ENCODE measurements around the gene NCK1.

NCK1 gene

DNA sequence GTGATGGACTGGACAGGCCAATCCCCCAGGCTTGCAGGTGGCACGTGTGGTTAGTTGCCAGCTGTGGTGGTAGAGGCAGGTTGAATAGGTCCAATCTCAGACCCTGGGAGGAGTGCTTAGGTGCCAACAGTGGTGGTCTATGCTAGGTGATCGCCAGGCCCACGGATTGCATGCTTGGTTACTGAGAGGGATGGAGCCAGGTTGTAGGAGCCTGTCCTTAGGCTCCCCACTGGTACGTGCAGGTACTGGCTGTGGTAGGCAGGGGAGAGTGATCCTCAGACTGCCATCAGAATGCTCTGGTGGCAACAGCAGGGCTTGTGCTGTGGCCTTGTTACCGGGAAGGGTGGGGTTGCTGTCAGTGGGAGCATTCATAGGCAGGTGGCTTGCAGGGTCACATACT lies 44.7 kb downstream of the NCK1 start:
- DNase-seq (ENCODE audit: extremely low read depth in 1 of 2, low read depth in 1 of 2) = no peak

DNA sequence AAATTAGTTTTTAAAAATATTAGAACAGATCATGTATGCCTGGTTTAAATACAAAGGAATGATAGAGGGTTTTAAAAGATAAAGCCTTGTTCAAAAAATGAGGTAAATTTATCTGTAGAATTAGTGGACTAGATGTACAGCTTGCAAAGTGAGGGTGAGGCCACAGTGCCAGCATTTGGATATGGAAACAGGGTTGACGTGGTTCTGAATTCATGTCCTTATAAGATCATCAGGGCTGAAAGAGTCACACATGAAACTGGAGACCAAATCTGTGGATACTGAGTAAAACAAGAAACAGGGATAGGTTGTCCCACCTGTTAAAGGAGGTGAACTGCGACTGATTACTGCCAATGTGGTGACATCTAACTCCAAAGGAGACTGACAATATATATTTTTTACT lies 46.3 kb downstream of the NCK1 start:
- no peak for DNase-seq (ENCODE audit: extremely low read depth in 1 of 2, low read depth in 1 of 2)

DNA sequence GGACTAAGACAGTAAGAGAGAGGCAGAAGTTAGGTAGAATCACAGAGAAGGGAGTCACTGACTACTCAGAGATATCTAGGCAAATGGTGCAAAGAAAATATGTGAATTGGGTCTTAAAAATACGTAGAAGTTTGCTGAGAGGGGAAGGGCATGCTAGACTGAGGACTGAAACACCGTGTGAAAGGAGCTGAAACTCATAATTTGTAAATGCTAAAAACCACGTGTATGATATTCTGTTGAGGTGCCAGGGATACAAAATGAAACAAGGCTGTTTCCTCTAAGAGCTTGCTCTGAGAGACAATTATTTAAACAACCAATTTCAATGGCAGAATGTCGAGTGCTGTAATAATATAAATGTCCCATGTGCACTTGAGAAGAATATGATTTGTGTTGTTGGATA lies 47.2 kb downstream of the NCK1 start:
- no peak for DNase-seq (ENCODE audit: extremely low read depth in 1 of 2, low read depth in 1 of 2)

DNA sequence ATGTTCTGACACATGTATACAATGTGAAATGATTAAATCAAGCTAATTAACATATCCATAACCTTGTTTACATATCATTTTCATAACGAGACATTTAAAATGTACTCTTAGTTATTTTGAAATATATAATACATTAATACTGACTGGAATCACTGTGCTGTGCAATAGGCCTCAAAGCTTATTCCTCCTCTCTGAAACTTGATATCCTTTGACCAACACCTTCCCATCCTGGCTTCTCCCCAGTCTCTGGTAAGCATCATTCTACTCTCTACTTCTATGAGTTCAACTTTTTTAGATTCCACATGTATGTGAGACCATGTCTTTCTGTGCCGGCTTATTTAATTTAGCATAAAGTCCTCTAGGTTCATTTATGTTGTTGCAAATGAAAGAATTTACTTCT lies 48.7 kb downstream of the NCK1 start:
- no peak for DNase-seq (ENCODE audit: extremely low read depth in 1 of 2, low read depth in 1 of 2)

DNA sequence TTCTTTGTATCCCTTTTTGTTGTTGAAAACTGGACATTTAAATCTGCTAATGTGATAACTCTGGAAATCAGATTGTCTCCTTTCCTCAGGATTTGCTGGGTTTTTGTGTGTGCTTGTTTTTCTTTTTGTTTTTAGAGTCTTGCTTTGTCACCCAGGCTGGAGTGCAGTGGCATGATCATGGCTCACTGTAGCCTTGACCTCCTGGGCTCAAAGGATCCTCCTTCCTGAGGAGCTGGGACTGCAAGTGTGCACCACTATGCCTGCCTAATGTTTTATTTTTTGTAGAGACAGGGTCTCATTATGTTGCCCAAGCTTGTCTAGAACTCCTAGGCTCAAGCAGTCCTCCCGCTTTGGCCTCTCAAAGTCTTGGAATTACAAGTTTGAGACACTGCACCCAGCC lies 51.2 kb downstream of the NCK1 start:
- no peak for DNase-seq (ENCODE audit: extremely low read depth in 1 of 2, low read depth in 1 of 2)

DNA sequence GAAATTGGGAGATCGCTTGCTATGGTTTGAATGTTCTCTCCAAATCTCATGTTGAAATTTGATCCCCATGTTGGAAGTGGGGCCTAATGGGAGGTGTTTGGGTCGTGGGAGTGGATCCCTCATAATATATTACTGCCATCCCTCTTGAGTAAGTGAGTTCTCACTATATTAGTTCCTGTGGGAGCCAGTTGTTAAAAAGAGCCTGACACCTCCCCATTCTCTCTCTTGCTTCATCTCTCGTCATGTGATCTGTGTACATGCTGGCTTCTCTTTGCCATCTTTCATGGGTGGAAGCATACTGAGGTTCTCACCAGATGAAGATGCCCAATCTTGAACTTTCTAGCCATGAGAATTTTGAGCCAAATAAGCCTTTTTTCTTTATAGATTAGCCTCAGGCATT lies 52.7 kb downstream of the NCK1 start:
- no peak for DNase-seq (ENCODE audit: extremely low read depth in 1 of 2, low read depth in 1 of 2)

DNA sequence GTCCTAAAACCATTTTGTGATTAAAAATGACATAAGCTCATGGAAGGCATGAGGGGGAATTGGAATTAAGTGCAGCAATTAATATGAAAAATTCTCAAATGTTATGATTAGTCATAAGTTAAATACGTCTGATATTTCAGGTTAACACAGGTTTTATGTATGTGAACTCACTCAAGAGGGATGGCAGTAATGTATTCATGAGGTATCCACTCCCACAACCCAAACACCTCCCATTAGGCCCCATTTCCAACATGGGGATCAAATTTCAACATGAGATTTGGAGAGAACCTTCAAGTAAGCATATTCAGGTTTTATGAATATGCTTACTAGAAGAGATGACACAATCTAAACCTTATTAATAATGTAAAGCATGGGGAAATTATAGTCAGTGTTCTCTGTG lies 54.2 kb downstream of the NCK1 start:
- DNase-seq (ENCODE audit: extremely low read depth in 1 of 2, low read depth in 1 of 2) = no peak

DNA sequence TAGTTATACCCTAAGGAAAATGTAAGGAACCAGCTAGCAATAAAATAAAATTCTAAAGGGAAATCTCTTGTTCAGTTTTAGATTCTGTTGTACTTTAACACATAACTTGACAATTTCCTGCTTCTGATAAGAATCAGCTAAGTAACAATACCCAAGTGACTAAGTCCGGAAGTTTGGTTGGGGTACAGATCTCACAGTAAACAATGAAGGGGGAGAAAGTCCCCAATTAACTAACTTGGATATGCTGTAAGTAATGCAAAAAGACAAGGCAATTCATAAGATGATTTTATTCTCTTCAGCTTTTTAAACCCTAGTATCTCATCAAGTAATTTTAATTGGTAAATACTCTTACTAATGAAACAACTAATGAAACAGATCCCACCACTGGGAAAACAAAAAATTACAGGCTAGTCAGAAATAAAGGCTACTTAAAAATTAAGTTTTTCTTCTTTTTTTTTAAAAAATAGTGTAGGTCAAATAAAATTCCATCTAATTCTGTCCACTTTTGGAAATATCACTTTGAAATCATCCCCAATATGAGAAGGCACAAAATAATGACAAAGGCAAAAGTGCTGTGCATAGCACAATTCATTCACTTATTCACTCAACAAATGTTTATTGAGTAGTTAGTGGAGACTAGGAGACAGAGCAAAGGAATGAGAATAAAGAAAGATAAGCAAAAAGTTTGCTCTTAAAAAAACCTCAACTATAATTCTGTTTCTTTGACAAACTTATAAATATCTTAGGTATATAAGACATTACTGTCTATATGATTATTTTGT lies 58.0 kb downstream of the NCK1 start:
- DNase-seq (ENCODE audit: extremely low read depth in 1 of 2, low read depth in 1 of 2) = no peak

DNA sequence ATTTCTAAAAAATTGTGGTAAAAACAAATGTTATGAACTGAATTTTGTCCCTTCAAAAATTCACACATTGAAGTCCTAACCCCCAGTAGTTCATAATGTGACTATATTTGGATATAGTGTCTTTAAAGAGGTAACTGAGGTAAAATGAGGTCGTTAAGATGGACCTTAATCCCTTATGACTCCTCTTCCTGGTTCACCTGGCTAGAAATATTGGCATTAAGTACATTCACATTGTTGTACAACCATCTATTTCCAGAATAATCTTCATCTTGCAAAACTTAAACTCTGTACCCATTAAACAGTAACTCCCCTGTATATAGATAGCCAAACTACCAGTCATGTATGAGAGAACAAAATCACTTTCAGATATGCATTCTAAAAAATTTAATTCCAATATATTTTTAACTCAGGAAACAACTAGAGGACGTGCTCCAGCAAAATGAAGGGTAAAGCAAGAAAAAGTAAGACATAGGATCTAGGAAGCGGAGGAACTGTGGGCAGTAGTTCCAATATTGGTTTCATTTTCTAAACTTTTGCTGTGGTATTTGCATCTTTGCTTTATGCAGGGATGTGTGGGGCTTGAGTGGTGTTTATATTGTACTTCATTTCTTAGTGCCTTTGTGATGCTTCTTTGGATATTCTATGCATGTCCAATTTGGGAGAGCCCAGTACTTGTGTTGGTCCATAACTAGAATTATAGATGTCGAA lies 59.0 kb downstream of the NCK1 start:
- no peak for DNase-seq (ENCODE audit: extremely low read depth in 1 of 2, low read depth in 1 of 2)

DNA sequence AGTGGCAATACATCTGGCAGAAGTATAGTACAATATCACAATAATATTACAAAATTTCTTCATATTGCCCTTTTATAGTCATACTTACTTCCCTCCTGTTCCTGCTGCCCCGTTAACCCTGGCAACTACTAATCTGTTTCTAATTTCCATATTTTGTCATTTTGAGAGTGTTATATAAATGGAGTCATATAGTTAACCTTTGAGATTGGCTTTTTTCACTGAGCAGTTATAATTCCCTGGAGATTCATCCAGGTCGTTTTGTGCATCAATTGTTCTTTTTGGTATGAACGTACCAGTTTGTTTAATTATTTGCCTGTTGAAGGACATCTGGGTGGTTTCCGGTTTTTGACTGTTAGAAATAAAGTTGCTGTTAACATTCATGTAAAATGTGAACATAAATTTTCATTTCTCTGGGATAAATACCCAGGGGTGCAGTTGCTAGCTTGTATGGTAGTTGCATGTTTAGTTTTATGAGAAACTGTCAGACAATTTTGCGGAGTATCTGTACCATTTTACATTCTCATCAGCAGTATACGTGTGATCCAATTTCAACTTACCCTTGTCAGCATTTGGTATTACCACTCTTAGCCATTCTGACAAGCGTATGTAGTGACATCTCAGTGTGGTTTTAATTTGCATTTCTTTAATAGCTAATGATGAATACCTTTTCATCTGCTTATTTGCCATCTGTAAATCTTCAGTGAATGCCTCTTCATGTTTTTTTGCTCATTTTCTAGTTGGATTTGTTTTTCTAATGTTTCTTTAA lies 63.6 kb downstream of the NCK1 start:
- no peak for DNase-seq (ENCODE audit: extremely low read depth in 1 of 2, low read depth in 1 of 2)

DNA sequence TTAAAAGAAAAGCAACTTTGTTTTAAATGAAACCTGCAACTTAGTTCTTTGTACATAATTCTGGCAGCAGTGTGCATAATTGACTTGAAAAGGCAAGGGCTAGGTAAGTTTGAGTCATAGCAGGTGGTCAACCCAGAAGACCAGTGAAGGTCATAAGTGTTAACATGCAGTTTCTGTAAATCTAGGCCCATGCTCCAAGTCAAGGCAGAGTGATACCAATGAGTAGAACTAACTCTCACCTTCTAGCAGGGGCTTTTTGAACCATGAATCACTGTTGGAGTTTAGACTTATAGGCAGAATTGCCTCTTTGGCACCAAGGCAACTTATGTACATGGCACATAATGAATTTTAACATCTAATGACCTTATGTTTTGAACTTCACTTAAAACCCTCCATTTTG lies 66.2 kb downstream of the NCK1 start:
- DNase-seq (ENCODE audit: extremely low read depth in 1 of 2, low read depth in 1 of 2) = no peak

DNA sequence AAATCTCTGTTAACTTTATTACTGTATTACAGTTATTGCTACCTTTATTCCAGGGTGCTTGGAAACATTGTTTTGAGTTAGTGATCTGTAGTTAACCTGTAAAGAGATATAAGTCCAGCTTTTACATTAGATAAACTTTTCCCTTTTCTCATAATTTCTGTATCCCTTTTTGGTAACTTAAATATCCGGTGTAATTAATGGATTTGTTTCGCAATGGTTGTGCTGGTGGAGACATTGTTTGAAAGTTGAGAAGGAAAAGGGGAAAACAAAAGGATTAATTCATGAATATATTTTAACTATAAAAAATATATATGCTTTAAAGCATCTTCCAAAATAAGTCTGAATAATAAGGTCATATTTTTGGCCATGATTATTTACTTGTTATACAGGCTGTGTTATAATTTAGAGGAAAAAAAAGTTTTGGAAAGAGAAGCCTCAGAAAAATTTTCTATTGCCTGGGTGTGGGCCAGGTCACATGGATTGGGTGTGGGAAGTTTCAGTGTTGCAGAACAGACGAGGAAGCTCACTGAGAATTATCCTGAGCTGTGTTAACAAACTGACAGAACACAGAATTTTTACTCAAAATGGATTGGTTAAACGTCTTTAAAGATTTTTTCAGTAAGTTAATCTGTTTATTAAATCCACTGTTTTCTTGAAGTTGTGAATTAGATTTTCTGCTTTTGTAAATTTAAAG lies 68.1 kb downstream of the NCK1 start:
- no peak for DNase-seq (ENCODE audit: extremely low read depth in 1 of 2, low read depth in 1 of 2)

DNA sequence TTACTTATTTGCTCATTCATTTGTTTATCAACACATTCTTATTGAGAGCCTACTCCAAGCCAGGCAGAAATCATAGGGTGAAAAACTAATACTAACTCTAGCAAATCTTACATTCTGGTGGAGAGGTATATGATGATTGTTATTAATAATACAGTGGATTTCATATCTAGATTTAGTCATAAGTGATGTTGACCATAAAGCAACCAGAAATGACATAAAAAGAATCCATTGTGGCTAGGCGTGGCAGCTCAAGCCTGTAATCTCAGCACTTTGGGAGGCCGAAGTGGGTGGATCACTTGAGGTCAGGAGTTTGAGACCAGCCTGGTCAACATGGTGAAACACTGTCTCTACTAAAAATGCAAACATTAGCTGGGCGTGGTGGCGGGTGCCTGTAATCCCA lies 69.6 kb downstream of the NCK1 start:
- DNase-seq (ENCODE audit: extremely low read depth in 1 of 2, low read depth in 1 of 2) = no peak

DNA sequence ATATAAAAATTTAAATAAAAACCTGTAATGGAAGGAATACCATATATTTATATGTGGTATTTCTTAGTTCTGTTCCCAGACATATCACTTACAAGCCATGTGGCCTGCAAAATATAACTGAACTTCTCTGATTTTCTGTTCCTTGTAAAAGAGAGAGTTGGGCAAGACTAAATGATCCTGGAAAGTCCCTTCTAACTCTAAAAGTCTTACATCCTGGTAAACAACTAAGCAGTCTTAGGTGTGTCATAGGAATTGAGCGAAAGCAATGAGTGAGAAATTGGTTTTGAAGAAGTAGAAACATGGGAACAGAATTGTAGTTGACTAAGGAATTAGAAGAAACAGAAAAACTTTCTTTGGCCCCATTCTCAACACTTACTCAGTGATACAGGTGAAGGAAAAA lies 70.5 kb downstream of the NCK1 start:
- no peak for DNase-seq (ENCODE audit: extremely low read depth in 1 of 2, low read depth in 1 of 2)

DNA sequence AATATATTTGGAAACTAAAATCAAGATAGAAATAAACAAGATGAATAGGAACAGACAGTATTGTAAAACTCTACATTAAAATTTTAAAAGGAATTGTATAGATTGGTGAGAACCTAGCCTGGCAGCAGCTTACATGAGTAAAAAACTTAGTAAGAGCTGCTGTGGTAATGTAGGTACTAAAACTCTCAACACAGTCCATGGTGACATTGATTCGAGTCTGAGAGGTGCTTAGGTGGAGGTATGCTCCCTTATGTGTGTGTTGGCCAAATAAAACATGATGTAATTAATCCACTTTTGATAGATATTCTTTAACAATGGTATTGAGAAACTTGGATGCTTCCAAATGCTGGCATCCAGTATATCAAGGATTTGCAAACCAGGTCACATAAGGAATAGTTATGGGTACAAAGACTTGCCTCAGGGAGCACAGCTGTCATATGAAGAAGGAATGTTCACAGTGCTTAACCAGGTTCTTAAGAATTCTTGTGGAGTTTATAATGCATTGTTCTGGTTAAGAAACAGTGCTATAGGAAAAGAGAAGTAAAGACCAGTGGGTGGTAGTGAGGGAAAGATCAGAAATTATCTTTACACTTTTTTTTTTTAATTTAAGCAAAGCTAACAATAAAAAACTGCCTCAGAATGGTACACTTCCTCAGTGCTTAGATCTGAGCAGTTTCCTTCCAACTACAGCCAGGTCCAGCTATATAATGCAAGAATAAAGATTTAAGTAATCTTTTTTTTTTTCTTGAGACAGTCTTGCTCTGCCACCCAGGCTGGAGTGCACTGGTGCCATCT lies 71.2 kb downstream of the NCK1 start:
- no peak for DNase-seq (ENCODE audit: extremely low read depth in 1 of 2, low read depth in 1 of 2)

DNA sequence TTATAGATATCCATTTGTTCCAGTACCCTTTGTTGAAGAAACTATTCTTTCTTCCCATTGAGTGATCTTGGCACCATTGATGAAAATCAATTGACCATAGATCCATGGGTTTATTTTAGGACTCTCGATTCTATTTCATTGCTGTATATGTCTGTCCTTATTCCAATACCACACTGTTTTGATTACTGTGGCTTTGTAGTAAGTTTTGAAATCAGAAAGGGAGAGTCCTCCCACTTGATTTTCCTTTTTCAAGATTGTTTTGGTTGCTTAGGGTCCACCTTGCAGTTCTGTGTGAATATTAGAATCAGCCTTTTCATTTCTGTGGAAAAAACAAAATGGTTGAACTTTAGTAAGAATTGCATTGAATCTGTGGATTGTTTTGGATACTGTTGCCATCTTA lies 75.2 kb downstream of the NCK1 start:
- no peak for DNase-seq (ENCODE audit: extremely low read depth in 1 of 2, low read depth in 1 of 2)

DNA sequence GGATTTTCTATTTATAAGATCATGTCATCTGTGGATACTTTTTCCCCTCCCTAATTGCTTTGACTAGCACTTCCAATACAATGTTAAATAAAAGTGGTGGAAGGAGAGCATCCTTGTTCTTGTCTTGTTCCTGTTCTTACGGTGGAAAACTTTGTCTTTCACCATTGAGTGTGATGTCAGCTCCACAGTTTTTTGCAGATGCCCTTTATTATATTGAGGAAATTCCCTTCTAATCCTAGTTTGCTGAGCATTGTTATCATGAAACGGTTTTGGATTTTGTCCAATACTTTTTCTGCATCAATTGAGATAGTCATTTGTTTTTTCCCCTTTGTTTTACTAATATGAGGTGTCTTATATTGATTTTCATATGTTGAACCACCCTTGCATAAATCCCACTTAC lies 75.8 kb downstream of the NCK1 start:
- DNase-seq (ENCODE audit: extremely low read depth in 1 of 2, low read depth in 1 of 2) = no peak

DNA sequence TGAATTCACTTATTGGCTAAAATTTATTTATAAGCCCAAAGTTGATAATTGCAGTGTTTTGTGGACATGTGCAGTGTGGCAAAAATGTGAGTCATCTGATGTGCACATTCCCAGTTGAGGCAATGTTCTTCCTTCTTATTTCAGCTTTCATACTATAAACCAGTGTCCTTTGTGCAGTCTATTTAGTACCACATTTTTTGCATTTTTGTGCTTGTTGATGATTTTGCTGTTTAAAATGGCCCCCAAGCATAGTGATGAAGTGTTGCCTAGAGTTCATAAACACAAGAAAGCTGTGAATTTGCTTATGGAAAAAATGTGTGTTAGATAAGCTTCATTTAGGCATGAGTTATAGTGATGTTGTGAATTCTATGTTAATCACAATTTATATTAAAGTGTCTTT lies 76.3 kb downstream of the NCK1 start:
- no peak for DNase-seq (ENCODE audit: extremely low read depth in 1 of 2, low read depth in 1 of 2)

DNA sequence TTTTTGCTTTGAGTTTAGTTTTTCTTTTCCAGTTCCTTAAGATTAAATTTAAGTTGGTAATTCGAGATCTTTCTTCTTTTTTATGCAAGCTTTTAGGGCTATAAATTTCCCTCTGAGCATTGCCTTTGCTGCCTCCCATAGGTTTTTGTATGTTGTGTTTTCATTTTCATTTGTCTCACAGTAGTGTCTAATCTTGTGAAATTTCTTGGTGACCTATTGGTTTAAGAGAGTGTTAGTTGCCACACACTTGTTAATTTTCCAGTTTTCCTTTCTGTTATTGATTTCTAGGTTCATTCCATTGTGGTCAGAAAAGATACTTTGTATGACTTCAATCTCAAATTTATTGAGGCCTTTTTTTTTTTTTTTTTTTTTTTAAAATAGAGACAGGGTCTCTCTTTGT lies 77.5 kb downstream of the NCK1 start:
- no peak for DNase-seq (ENCODE audit: extremely low read depth in 1 of 2, low read depth in 1 of 2)

DNA sequence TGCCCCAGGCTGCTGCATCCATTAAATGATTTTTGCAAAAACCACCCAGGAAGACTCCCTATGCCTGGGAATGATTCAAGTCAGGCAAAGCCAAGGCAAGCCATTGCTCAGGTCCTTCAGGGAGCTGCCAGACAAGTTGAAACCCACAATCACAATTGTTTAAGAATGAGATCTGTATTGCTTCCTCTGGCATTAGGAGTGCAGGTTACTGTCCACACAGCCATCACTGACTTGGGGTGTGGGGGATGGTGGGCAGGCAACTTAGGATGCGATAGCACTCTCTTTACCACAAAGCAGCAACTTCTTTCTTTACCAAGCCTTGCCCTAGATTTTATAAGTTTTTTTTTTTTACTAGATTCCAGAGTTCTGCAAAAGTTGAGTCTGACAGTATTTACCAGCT lies 80.8 kb downstream of the NCK1 start:
- no peak for DNase-seq (ENCODE audit: extremely low read depth in 1 of 2, low read depth in 1 of 2)

DNA sequence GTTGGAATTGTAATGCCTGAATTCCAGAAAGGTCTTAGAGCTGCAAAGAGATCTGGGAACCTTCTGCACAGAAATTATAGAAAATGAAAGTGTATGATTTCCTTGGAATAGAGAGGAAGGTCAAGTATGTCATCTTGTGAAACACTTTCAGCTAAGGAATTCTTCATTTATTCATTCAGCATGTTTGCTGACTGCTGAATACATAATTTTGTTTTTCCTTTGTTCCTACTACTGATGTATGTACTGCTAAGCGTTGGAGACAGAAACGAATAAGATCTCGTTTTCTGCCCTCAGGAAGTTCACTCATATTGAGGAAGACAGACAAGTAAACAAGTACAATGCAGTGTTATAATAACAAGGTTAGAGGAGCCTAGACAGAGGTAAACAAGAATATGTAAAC lies 81.4 kb downstream of the NCK1 start:
- DNase-seq (ENCODE audit: extremely low read depth in 1 of 2, low read depth in 1 of 2) = no peak

Data from activated CD8-positive, alpha-beta memory T cell treated with anti-CD3 and anti-CD28 coated beads for 1 hour (primary cell).